GM19372 (cell line): ENCODE data around the gene NBEAL2.

Source experiments
- ATAC-seq: cut with Tn5 transposase; IDR thresholded peaks from one replicate; pipeline ENCODE4 v1.9.1; 2021; ENCODE audit warnings: mild to moderate bottlenecking, low read depth, moderate library complexity; ENCODE audit not compliant: unreplicated experiment

Gene NBEAL2

DNA sequence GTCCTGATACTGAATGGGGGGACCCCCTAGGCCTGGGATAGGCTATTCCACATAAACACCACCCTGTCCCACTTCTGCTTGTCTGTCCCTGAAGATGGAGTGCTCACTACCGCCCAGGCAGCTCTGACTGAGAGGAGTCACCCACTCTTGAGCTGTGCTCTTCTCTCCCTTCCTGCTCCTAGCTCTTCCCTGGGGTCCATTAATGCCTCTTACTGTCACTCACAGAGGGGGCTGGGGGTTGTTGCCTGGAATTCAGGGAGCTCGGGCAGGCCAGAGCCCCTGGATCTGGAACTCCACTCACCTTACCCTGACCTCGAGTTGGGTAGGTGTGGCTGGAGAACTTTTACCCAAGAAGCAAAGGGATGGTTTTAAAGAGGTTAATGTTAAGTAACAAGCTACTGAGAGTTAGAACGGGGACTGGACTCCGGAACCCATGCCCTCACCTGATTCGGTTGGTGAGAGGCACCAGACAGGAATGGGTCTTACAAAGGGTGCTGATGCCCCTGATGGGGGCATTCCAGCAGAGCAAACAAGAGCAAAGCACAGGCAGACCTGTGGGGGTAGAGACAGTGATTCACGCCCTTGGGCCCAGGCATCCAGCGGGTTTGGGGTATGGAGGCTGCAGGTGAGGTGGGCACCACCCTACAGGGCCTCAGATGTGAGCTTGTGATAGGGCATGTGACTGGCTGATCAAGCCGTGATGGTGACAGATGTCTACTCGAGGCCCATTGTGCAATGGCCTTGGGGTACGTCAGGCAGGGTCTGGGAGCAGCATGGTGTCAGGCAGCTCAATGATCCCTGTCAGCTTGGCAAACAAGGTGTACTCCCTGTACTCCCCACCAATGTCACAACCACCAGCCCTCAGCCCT is 5.4 kb downstream of the NBEAL2 start:
- ATAC-seq, result no peak

DNA sequence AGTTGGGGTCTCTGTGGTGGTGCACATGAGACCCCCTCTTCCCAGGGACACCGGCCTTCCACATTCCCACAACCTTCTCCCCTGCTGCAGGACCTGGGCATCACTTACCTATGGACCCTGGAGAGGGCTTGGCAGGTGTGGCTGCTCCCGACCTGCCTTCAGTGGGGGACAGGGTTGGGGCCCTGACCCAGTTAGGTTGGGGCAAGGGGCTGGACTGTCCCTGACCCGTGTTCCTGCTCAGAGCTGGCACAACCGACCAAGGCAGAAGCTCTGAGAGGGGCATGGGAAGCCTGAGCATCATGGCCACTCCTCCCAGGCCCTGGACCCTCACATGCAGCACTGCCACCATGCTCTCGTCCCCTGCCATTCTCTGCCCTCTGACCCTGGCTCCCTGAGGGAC is 6.1 kb downstream of the NBEAL2 start:
- ATAC-seq, result no peak

DNA sequence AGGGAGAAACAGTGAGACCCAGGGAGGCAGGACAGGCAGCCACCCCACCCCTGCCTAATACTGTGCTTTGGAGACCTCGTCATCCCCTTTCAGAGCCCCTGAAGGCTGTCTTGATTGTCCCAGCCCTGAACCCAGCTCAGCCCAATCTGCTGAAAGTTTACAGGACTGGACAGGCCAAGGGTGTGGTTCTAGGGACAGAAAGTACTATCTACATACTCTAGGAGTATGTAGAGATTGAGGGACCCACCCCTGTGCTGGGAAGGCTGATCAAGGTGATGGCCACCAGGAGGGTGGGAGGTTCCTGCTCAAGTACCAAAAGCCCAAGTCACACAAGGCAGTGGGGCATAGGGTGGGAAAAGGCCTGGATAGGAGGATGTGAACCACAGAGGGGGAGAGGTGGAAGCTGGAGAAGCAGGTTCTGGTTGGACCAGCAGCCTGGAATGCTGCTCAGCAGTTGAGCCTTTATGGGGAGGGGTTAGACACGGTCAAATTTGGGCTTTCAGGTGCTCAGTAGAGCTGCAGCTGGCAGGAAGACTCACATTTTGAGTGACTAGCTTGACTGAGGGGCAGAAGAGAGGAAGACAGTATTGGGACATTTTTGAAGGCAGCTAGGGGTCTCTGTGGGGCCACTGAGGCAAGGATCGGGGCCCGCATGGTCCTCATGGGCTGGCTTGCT is 6.7 kb downstream of the NBEAL2 start:
- no peak for ATAC-seq

GRCh38 chr3:46986782-46987310 is 7.4 kb downstream of the NBEAL2 start:
- no peak for ATAC-seq

GRCh38 chr3:46987319-46987742 is 7.9 kb downstream of the NBEAL2 start:
- no peak for ATAC-seq

GRCh38 chr3:46987743-46988401 is 8.4 kb downstream of the NBEAL2 start:
- ATAC-seq, result peak; percentile 76

DNA sequence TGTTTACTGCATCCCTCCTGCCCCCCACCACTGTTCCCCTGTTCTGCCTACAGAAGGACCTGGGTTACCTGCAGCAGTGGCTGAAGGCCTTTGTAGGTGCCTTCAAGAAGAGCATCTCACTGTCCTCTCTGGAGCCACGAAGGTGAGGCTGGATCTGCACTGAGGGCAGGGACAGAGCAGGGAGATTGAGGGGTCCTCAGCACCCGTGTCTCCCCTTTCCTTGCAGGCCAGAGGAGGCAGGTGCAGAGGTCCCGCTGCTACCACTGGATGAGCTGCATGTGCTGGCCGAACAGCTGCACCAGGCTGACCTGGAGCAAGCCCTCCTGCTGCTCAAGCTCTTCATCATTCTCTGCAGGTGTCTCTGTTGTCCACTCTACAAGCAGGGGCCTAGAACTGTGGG is 9.2 kb downstream of the NBEAL2 start:
- no peak for ATAC-seq

- ATAC-seq, result no peak
These were observed 9.8 kb downstream of the NBEAL2 start for GRCh38 chr3:46989146-46989810.

- no peak for ATAC-seq
These were observed 11.3 kb downstream of the NBEAL2 start for GRCh38 chr3:46990573-46991374.

DNA sequence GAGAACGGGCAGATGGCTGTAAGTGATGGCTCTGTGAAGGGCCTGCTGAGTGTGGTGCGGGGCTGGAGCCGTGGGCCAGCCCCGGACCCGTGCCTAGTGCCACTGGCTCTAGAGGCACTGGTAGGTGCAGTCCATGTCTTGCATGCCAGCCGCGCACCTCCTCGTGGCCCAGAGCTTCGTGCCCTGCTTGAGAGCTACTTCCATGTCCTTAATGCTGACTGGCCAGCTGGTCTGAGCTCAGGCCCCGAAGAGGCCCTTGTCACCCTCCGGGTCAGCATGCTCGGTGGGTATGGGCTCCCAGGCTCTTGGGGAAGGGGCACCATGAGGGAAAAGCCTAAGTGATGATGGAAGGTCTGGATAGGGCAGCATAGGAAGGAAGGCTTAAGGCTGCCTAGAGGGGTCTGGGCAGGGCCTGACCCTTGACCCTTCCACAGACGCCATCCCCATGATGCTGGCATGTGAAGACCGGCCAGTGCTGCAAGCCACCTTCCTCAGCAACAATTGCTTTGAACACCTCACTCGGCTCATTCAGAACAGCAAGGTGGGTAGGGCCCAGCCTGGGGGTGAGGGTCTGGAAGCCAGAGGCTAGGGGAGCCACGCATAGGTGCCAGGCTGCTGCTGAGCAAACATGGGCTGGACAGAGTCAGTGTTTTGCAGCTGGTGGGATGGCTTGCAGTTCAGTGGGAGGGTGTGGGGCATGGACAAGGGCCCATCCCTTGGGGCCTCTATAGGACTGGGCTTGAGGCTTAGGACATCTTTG is 12.1 kb downstream of the NBEAL2 start:
- ATAC-seq, result no peak

DNA sequence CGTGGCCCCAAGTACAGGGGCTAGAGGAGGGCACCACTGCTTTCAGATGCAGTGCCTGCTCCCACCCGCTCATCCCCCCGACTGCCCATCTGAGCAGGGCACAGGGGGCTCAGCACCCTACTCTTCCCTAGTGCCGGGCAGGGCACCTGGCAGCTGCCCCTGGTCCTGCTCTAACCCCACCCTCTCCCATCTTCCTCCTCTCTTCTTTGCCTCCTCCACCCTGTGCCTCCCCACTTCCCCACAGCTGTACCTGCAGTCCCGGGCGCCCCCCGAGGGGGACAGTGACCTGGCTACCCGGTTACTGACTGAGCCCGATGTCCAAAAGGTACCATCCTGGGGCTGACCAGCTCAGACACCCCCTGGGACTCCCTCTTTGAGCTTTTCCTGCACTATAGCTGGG is 12.8 kb downstream of the NBEAL2 start:
- ATAC-seq, result no peak

GRCh38 chr3:46993292-46993691 is 13.8 kb downstream of the NBEAL2 start:
- no peak for ATAC-seq

- ATAC-seq, result no peak
These were observed 14.5 kb downstream of the NBEAL2 start for GRCh38 chr3:46993986-46994385.

GRCh38 chr3:46994801-46995731 is 15.6 kb downstream of the NBEAL2 start:
- no peak for ATAC-seq

DNA sequence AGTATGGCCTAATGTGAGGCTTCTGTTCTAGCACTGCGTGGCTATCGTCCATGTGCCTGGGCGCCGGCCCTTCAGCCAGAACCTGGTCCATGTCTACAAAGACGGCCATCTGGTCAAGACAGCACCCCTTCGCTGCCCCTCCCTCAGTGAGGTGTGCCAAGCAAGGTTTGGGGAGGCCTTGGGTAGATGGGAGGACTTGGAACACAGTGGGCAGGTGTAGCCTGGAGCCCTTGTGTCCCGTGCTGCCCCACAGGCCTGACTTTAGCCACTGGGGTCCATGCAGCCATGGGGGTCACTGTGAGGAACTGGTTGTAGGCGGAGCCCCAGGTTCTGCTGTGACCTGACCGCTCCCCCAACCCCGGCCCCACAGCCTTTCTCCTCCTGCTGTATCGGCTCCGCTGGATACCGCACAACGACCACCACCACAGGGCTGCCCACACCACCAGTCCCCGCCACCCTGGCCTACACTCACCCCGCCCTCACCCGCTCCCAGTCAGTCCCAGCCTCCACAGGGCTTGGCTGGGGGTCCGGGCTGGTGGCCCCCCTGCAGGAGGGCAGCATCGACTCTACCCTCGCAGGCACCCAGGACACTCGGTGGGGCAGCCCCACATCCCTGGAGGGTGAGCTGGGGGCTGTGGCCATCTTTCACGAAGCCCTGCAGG is 16.6 kb downstream of the NBEAL2 start:
- ATAC-seq, result no peak

GRCh38 chr3:46996689-46997452 is 17.4 kb downstream of the NBEAL2 start:
- ATAC-seq, result no peak
